ENCODE data around the gene GLB1L3. TPM values are rescaled to one million over a fixed set of nuclear protein-coding genes. Genes with fewer than 3 reads are reported as not detected.

The GLB1L3 gene
- total RNA-seq, 2 donors from 2014 or later = 1.3 TPM; not detected in 1

GRCh38 chr11:134334796-134335571 is 58.8 kb downstream of the GLB1L3 start:
- H3K27me3 ChIP-seq = no peaks in the 10 kb centered on the region
- H3K27ac ChIP-seq = no peak overlapping the region
- intact Hi-C loops (cut with DNase I) = no loop called here
- TF ChIP-seq CTCF (IDR thresholded peaks at IDR 0.05) (no peak), POLR2A (IDR thresholded peaks at IDR 0.05) (no peak)
- no peaks in the 10 kb centered on the region for H3K9me3 ChIP-seq
- no peak for ATAC-seq
- peaks cover 20% of the 10 kb centered on the region for H3K4me1 ChIP-seq
- no peak for DNase-seq
- 89 to 91% methylated on average over 10 of the region's 10 CpGs for WGBS, 2 donors
- no peak overlapping the region for H3K4me3 ChIP-seq
- H3K36me3 ChIP-seq (replicated peaks in 1 of 2; ENCODE audit: insufficient read depth in 1 of 2, low read depth in 2 of 2) = no peaks in the 10 kb centered on the region

GRCh38 chr11:134337051-134337450 is 60.9 kb downstream of the GLB1L3 start:
- DNase-seq (no peak), ATAC-seq (no peak)
- intact Hi-C loops (cut with DNase I) = no loop called here
- WGBS, 2 donors = 81 to 98% methylated on average over 2 to 4 of the region's 4 CpGs
- Histone ChIP-seq H3K36me3 (replicated peaks in 1 of 2; ENCODE audit: insufficient read depth in 1 of 2, low read depth in 2 of 2) (no peaks in the 10 kb centered on the region), H3K4me1 (peaks cover 8% of the 10 kb centered on the region), H3K27me3 (no peaks in the 10 kb centered on the region), H3K27ac (no peak overlapping the region), H3K4me3 (no peak overlapping the region), H3K9me3 (no peaks in the 10 kb centered on the region)
- TF ChIP-seq CTCF (IDR thresholded peaks at IDR 0.05) (no peak), POLR2A (IDR thresholded peaks at IDR 0.05) (no peak)

- Histone ChIP-seq H3K27ac (no peak overlapping the region), H3K27me3 (no peaks in the 10 kb centered on the region), H3K4me1 (no peaks in the 10 kb centered on the region), H3K9me3 (no peaks in the 10 kb centered on the region), H3K36me3 (replicated peaks in 1 of 2; ENCODE audit: insufficient read depth in 1 of 2, low read depth in 2 of 2) (no peaks in the 10 kb centered on the region), H3K4me3 (no peak overlapping the region)
- WGBS, 2 donors = 94 to 97% methylated on average over 11 to 15 of the region's 15 CpGs
- no peak for DNase-seq
- intact Hi-C loops (cut with DNase I) = no loop called here
- no peak for TF ChIP-seq POLR2A (IDR thresholded peaks at IDR 0.05)
- no peak for ATAC-seq
Observed at GRCh38 chr11:134338068-134338467, 61.9 kb downstream of the GLB1L3 start.

GRCh38 chr11:134338654-134339053 is 62.5 kb downstream of the GLB1L3 start:
- H3K27ac ChIP-seq = no peak overlapping the region
- DNase-seq = no peak
- ATAC-seq = no peak
- H3K27me3 ChIP-seq = no peaks in the 10 kb centered on the region
- H3K9me3 ChIP-seq = no peaks in the 10 kb centered on the region
- no peak for TF ChIP-seq POLR2A (IDR thresholded peaks at IDR 0.05)
- TF ChIP-seq CTCF (IDR thresholded peaks at IDR 0.05) = no peak
- no peaks in the 10 kb centered on the region for H3K4me1 ChIP-seq
- H3K36me3 ChIP-seq (replicated peaks in 1 of 2; ENCODE audit: insufficient read depth in 1 of 2, low read depth in 2 of 2) = no peaks in the 10 kb centered on the region
- intact Hi-C loops (cut with DNase I) = no loop called here
- 88 to 90% methylated on average over 7 of the region's 7 CpGs for WGBS, 2 donors
- H3K4me3 ChIP-seq = no peak overlapping the region

- ATAC-seq = no peak
- H3K9me3 ChIP-seq = no peaks in the 10 kb centered on the region
- no peaks in the 10 kb centered on the region for H3K27me3 ChIP-seq
- H3K36me3 ChIP-seq (replicated peaks in 1 of 2; ENCODE audit: insufficient read depth in 1 of 2, low read depth in 2 of 2) = no peaks in the 10 kb centered on the region
- H3K4me3 ChIP-seq = no peak overlapping the region
- no peaks in the 10 kb centered on the region for H3K4me1 ChIP-seq
- DNase-seq = no peak
- WGBS, 2 donors = 76 to 79% methylated on average over 4 of the region's 4 CpGs
- intact Hi-C loops (cut with DNase I) = no loop called here
- TF ChIP-seq POLR2A (IDR thresholded peaks at IDR 0.05) (no peak), CTCF (IDR thresholded peaks at IDR 0.05) (no peak)
- no peak overlapping the region for H3K27ac ChIP-seq
Observed at GRCh38 chr11:134339756-134340155, 63.6 kb downstream of the GLB1L3 start.
